ENCODE measurements around the gene FAM13B.

Gene FAM13B

DNA sequence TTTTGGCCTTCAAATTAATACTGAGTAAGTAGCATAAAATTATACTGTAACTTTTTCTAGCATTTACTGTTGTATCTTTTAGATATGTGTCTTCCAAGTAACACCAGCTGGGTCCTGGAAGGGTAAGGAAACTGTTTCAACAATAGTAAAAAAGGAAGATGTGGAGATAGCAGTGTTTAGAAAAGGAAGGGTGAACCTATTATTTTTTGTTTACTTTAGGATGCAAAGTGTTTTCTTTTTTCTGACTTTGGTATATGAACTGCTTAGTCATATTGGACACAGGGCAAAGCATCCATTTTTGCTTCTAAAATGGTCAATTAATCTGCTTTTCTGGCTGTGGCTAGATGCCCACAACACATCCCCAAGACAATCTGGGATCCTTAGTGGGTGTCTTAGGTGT lies 138.3 kb downstream of the FAM13B start:
- DNase-seq (ENCODE audit: low spot score) = no peak

DNA sequence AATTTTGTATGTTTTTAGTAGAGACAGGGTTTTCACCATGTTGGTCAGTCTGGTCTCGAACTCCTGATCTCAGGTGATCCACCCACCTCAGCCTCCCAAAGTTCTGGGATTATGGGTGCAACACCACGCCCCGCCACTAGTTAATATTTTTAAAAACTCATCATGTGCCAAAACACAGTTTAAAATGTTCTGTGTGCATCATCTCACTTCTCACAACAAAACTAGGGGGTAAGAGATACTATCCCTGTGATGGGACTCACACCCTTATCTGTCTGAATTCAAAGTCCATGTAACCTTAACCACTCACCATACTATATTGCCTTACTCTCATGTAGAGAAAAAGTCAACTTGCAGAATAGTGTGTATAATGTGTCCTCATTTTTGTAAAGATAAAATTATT lies 141.0 kb downstream of the FAM13B start:
- DNase-seq (ENCODE audit: low spot score) = no peak

DNA sequence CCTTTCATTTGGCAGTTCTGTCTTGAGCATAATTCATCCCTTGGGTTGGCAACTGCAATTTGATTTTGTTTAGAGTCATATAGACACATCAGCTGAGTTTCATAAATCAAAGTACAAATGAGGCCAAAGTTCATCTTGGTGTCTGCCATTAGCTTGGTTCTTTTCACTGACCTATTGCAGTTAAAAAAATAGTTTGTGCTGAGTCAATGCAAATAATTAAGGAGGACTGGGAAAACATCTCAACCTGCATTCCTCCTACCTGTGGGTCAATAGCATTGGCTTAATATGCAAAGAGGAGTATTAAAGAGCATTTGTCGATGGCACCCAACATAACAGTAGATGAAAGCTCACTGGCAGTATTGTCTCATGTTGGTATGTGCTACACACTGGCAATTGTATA lies 142.0 kb downstream of the FAM13B start:
- no peak for DNase-seq (ENCODE audit: low spot score)

DNA sequence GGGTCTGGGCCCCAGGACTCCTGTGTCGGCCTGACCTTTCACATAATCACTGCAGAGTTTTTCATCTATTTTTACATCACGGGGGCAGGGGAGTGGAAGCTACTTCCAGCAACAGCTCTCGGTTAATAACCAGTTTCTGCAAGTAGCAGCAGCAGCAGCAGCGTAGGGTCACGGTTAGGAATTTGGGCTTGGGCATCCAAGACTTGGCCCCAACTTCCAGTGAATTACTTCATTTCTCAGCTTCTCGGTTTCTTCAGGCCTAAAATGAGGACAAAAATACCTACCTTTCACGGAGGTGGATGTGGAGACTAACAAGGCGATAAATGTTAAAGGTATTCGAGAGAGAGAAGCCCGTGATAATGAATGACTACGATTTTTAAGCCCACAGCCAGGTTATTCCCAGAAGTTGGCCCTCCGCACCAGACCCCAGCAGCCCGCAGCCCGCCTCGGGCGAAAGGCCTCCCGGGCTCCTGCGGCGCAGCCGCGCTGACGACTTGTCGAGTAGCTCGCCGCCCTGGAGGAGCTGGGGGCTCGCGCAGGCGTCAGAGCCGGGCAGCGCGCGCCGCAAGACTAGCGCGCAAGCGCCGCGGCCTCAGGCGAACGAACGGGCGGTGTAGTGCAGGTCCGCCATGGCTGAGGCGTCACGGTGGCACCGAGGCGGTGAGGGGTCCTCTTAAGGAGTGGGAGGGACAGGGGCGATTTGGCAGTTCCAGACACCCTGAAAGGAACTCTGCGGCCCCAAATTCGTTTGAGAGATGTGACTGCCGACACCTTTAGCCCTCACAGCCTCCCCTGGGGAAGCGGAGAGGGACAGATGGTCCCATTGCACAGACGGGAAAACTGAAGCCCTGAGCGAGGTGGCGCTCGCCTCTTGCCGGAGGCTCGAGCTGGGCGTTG lies 143.8 kb downstream of the FAM13B start, which contains the start of gene PKD2L2:
Gene PKD2L2, plus strand, starts transcription at position 595 of the 897 bp plus-strand sequence. Its CDS starts 35 bp downstream, at position 630.
- peak; percentile 49 for DNase-seq (ENCODE audit: low spot score)

DNA sequence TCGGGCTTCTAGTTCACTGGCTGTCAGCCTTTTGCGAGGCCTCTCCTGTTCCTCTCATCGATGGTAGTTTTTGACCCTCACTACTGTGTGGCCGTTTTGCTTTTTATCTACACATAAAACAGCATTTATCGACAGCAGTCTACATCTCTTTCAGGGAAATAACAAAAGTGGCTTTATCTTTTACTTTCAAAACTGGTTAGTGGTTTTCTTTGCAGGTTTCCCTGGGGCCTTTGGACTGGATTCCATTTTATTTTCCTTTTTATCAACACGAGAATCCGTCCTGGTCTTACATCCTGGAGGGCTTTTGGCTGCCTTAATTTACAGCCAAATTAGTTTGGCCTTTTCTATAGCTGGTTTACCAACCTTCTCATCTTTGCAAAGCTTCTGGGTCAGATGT lies 144.4 kb downstream of the FAM13B start:
- DNase-seq (ENCODE audit: low spot score) = no peak
